GM12878 (cell line): ENCODE results near the gene ATG3. TPM values are rescaled to one million over a fixed set of nuclear protein-coding genes. Genes with fewer than 3 reads are reported as not detected.

Experiments used
- ASH2L ChIP-seq: fragments of 300-600, 200-600 bp; sonication (generic); IDR thresholded peaks from 2 replicates; pipeline ENCODE4 v1.6.1; 2017; ENCODE audit warnings: low read depth, mild to moderate bottlenecking, borderline replicate concordance
- CHD2 ChIP-seq: IDR thresholded peaks from 2 replicates; pipeline ENCODE4 v1.6.1; 2011; ENCODE audit warnings: low read depth, low read length, improper control_type of control experiment, borderline replicate concordance
- JUNB ChIP-seq: IDR thresholded peaks from 2 replicates; pipeline ENCODE4 v1.6.1; 2016; ENCODE audit warnings: antibody characterized with exemption, mild to moderate bottlenecking
- NFYB ChIP-seq: IDR thresholded peaks from 2 replicates; pipeline ENCODE4 v1.6.1; 2011; ENCODE audit warnings: low read depth, mild to moderate bottlenecking, low read length, improper control_type of control experiment, moderate library complexity; ENCODE audit not compliant: insufficient read depth
- NRF1 ChIP-seq: conservative IDR thresholded peaks from 2 replicates; pipeline ENCODE4 v1.6.1; 2011; ENCODE audit warnings: mild to moderate bottlenecking, low read depth, low read length, improper control_type of control experiment
- PAX8 ChIP-seq: fragments of 450-650 bp; IDR thresholded peaks from 2 replicates; pipeline ENCODE4 v1.6.1; 2017; ENCODE audit warnings: mild to moderate bottlenecking, moderate library complexity
- RAD21 ChIP-seq: IDR thresholded peaks from 2 replicates; pipeline ENCODE4 v1.6.1; 2011; ENCODE audit warnings: mild to moderate bottlenecking, low read depth, low read length, moderate library complexity; ENCODE audit not compliant: insufficient read depth
- RELB ChIP-seq: fragments of 450-650 bp; IDR thresholded peaks from 2 replicates; pipeline ENCODE4 v1.6.1; 2017; ENCODE audit warnings: low read depth, mild to moderate bottlenecking, moderate library complexity
- SP1 ChIP-seq: IDR thresholded peaks from one replicate; pipeline ENCODE4 v1.6.1; 2011; ENCODE audit warnings: low read depth, low read length
- TCF3 ChIP-seq: IDR thresholded peaks from 2 replicates; pipeline ENCODE4 v1.6.1; 2012; ENCODE audit warnings: low read depth, mild to moderate bottlenecking, low read length, borderline replicate concordance; ENCODE audit not compliant: insufficient read depth
- TCF7 ChIP-seq: IDR thresholded peaks from 2 replicates; pipeline ENCODE4 v1.6.1; 2014; ENCODE audit warnings: antibody characterized with exemption, borderline replicate concordance
- YBX1 ChIP-seq: fragments of 450-650 bp; IDR thresholded peaks from 2 replicates; pipeline ENCODE4 v1.6.1; 2016; ENCODE audit warnings: antibody characterized with exemption
- polyA plus RNA-seq, 11 experiments: library from polyadenylated mRNA; depleted of rRNA in 4 of 11; unstranded in 6 of 11; stranded (reverse) in 5 of 11; fragments of >200 nt; fragmentation: Nextera tagmentation in 4 of 11; fragmentation: Illumina TruSeq in 1 of 11; extraction: Ambion mirVana in 4 of 11; extraction: Trizol in 1 of 11; gene quantifications; 1 replicate in 1 of 11; 2 replicates in 10 of 11; pipeline versions ENCODE4 v1.2.1 to v1.2.3, GENCODE V29; 2011 to 2016; ENCODE audit warnings: inconsistent platforms in 2 of 11, missing spikeins in 2 of 11, low read depth in 1 of 11
- total RNA-seq, 4 experiments: library from RNA; depleted of rRNA in 3 of 4; stranded (reverse); fragments of >200 nt in 3 of 4; fragmentation: Illumina TruSeq in 1 of 4; extraction: Trizol in 1 of 4; gene quantifications; 2 replicates each; pipeline versions ENCODE4 v1.2.1 to v1.2.3, GENCODE V29; 2013 to 2021
- TF ChIP-seq, protein P1 (sequence below): fragments of 450-650 bp; formaldehyde crosslinking; IDR thresholded peaks from 2 replicates; pipeline ENCODE4 v1.4.0; 2022; ENCODE audit warnings: mild to moderate bottlenecking, moderate library complexity
- TF ChIP-seq, protein P2 (sequence below): IDR thresholded peaks from 2 replicates; pipeline ENCODE4 v1.6.1; 2012; ENCODE audit warnings: mild to moderate bottlenecking, low read depth, low read length

Gene ATG3
- total and polyA plus RNA-seq, 10 of the 15 experiments (the other 5 are each of a cell fraction or from before 2014, with no cell fraction given): 49.8 to 97.0 (median 63.6) TPM

DNA sequence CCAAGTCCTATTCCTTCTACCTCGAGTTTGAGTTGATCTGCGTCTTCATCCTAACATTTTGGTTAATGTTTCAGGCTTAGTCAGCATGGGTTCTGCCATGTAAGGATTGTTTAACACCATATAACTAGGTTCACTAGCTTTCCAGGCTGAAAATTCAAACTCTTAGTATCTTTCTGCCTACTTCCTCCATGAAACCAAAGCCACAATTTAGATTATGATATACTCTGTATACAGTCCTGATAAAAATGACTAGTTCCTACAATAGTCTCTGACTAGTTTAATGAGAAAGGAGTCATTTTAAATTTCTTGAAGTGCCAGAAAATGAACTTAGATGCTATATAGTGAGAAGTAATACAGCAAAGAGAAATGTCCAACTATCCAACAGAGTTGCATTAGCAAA, 55.9 kb downstream of the ATG3 start (continued):
- TF ChIP-seq, protein P1, sequence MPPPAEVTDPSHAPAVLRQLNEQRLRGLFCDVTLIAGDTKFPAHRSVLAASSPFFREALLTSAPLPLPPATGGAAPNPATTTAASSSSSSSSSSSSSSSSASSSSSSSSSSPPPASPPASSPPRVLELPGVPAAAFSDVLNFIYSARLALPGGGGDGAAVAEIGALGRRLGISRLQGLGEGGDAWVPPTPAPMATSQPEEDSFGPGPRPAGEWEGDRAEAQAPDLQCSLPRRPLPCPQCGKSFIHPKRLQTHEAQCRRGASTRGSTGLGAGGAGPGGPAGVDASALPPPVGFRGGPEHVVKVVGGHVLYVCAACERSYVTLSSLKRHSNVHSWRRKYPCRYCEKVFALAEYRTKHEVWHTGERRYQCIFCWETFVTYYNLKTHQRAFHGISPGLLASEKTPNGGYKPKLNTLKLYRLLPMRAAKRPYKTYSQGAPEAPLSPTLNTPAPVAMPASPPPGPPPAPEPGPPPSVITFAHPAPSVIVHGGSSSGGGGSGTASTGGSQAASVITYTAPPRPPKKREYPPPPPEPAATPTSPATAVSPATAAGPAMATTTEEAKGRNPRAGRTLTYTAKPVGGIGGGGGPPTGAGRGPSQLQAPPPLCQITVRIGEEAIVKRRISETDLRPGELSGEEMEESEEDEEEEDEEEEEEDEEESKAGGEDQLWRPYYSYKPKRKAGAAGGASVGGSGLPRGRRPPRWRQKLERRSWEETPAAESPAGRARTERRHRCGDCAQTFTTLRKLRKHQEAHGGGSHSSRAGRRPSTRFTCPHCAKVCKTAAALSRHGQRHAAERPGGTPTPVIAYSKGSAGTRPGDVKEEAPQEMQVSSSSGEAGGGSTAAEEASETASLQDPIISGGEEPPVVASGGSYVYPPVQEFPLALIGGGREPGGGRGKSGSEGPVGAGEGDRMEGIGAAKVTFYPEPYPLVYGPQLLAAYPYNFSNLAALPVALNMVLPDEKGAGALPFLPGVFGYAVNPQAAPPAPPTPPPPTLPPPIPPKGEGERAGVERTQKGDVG (CRISPR knock-in tag): no peak
- TF ChIP-seq TCF3 (no peak), RAD21 (no peak), RELB (no peak), CHD2 (no peak), YBX1 (no peak), SP1 (no peak), NRF1 (no peak), PAX8 (no peak), TCF7 (no peak), ASH2L (no peak), JUNB (no peak), NFYB (no peak)
- TF ChIP-seq, protein P2, sequence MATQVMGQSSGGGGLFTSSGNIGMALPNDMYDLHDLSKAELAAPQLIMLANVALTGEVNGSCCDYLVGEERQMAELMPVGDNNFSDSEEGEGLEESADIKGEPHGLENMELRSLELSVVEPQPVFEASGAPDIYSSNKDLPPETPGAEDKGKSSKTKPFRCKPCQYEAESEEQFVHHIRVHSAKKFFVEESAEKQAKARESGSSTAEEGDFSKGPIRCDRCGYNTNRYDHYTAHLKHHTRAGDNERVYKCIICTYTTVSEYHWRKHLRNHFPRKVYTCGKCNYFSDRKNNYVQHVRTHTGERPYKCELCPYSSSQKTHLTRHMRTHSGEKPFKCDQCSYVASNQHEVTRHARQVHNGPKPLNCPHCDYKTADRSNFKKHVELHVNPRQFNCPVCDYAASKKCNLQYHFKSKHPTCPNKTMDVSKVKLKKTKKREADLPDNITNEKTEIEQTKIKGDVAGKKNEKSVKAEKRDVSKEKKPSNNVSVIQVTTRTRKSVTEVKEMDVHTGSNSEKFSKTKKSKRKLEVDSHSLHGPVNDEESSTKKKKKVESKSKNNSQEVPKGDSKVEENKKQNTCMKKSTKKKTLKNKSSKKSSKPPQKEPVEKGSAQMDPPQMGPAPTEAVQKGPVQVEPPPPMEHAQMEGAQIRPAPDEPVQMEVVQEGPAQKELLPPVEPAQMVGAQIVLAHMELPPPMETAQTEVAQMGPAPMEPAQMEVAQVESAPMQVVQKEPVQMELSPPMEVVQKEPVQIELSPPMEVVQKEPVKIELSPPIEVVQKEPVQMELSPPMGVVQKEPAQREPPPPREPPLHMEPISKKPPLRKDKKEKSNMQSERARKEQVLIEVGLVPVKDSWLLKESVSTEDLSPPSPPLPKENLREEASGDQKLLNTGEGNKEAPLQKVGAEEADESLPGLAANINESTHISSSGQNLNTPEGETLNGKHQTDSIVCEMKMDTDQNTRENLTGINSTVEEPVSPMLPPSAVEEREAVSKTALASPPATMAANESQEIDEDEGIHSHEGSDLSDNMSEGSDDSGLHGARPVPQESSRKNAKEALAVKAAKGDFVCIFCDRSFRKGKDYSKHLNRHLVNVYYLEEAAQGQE: no peak
